ENCODE measurements around the gene ETDC. TPM values are rescaled to one million over a fixed set of nuclear protein-coding genes. Genes with fewer than 3 reads are reported as not detected.

The ETDC gene
- total RNA-seq, 1 donor from 2014 or later = not detected

DNA sequence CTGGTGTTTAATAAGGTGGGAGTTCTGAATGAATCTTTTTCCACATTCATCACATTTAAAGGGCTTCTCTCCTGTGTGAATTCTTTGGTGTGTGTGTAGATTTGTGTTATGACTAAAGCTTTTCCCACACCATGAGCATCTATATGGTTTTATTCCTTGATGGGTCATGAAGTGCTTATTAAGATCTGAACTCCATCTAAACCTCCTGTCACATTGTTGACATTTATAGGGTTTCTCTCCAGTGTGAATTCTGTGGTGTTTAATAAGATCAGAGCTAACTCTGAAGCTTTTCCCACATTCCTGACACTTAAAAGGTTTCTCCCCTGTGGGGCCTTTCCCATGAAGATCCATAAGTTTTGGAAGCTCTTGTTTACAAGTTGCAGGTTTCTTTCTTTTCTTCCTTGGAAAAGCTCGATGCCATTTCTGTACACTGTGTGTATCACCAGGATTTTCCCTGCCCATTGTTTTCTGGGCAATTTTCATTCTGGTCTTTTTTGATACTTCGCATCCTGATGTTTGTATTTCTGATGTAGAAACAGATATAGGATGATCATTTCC lies 21.9 kb upstream of the ETDC start:
- Mint-ChIP-seq H3K27ac (ENCODE audit: unreplicated experiment) (no peak overlapping the region), H3K27me3 (ENCODE audit: unreplicated experiment) (no peaks in the 10 kb centered on the region), H3K4me1 (ENCODE audit: unreplicated experiment) (no peaks in the 10 kb centered on the region), H3K4me3 (ENCODE audit: unreplicated experiment) (peak overlapping the region; percentile 65), H3K36me3 (ENCODE audit: low read depth, unreplicated experiment) (peaks cover 65% of the 10 kb centered on the region), H3K9me3 (ENCODE audit: unreplicated experiment) (peaks cover 15% of the 10 kb centered on the region)
- DNase-seq (ENCODE audit: low spot score) = no peak
- TF ChIP-seq, protein P1, sequence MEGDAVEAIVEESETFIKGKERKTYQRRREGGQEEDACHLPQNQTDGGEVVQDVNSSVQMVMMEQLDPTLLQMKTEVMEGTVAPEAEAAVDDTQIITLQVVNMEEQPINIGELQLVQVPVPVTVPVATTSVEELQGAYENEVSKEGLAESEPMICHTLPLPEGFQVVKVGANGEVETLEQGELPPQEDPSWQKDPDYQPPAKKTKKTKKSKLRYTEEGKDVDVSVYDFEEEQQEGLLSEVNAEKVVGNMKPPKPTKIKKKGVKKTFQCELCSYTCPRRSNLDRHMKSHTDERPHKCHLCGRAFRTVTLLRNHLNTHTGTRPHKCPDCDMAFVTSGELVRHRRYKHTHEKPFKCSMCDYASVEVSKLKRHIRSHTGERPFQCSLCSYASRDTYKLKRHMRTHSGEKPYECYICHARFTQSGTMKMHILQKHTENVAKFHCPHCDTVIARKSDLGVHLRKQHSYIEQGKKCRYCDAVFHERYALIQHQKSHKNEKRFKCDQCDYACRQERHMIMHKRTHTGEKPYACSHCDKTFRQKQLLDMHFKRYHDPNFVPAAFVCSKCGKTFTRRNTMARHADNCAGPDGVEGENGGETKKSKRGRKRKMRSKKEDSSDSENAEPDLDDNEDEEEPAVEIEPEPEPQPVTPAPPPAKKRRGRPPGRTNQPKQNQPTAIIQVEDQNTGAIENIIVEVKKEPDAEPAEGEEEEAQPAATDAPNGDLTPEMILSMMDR (IDR thresholded peaks at IDR 0.05; ENCODE audit: unreplicated experiment) = no peak

DNA sequence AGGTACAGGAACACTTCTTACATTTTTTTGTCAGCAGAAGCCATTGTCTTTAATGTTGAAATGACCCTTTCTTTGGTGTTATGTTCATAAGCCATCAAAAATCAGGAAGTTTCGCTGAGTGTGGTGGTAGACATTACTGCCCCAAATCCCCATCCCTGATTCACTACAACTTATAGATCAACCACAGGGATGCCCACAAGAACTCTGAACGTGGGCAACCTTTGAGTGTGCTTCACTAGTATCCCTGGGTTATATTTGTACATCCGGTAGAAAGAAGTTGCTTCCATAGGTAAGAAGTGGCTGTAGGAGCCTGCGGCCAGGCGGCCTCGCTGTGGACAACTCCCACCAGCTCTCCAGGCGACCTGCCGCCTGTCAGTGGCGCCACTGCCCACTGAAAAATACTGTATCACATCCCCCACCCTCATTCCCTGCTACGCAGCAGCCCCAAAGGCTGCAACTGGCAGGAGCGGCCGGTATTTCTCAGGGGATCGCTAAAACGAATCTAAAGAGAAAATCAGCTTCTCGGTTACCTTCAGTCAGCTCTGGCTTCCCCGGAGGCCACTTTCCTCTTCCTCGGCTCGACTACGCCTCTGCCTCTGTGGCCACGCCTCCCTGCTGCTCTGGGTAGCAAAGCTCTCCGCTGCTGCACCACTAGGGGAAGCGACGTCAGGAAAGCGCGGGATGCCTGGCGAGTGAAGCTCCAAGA lies 13.9 kb upstream of the ETDC start:
- Mint-ChIP-seq H3K27ac (ENCODE audit: unreplicated experiment) (no peak overlapping the region), H3K27me3 (ENCODE audit: unreplicated experiment) (no peaks in the 10 kb centered on the region), H3K4me3 (ENCODE audit: unreplicated experiment) (peak overlapping the region; percentile 65)

DNA sequence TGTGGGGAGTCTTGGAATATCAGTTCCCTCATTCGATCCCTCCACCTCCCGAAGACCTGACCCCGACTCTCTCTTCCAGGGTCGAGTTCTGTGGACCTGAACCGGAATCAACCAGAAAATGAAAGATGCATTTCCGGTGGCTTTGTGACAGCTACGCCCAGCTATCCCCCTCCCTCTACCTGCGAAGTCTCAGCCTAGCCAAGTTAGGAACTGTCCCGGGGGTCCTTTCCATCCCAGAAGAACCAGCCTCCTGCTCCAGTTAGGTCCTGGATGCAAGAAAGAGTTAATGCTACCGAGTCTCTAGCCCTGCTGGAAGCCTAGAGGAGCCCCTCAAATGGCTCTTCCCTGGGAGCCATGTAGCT lies 13.4 kb upstream of the ETDC start:
- Mint-ChIP-seq H3K27ac (ENCODE audit: unreplicated experiment) (no peak overlapping the region), H3K4me3 (ENCODE audit: unreplicated experiment) (peak overlapping the region; percentile 65), H3K36me3 (ENCODE audit: low read depth, unreplicated experiment) (peaks cover 14% of the 10 kb centered on the region), H3K4me1 (ENCODE audit: unreplicated experiment) (peaks cover 4% of the 10 kb centered on the region), H3K27me3 (ENCODE audit: unreplicated experiment) (no peaks in the 10 kb centered on the region), H3K9me3 (ENCODE audit: unreplicated experiment) (no peaks in the 10 kb centered on the region)
- no peak for DNase-seq (ENCODE audit: low spot score)
- TF ChIP-seq, protein P1 (IDR thresholded peaks at IDR 0.05; ENCODE audit: unreplicated experiment) = no peak

More for the DNA sequence above, 13.9 kb upstream of the ETDC start:
- peak; percentile 6 for DNase-seq (ENCODE audit: low spot score)
- Mint-ChIP-seq H3K9me3 (ENCODE audit: unreplicated experiment) (no peaks in the 10 kb centered on the region), H3K4me1 (ENCODE audit: unreplicated experiment) (peaks cover 4% of the 10 kb centered on the region), H3K36me3 (ENCODE audit: low read depth, unreplicated experiment) (peaks cover 19% of the 10 kb centered on the region)
- TF ChIP-seq, protein P1 (IDR thresholded peaks at IDR 0.05; ENCODE audit: unreplicated experiment) = no peak

DNA sequence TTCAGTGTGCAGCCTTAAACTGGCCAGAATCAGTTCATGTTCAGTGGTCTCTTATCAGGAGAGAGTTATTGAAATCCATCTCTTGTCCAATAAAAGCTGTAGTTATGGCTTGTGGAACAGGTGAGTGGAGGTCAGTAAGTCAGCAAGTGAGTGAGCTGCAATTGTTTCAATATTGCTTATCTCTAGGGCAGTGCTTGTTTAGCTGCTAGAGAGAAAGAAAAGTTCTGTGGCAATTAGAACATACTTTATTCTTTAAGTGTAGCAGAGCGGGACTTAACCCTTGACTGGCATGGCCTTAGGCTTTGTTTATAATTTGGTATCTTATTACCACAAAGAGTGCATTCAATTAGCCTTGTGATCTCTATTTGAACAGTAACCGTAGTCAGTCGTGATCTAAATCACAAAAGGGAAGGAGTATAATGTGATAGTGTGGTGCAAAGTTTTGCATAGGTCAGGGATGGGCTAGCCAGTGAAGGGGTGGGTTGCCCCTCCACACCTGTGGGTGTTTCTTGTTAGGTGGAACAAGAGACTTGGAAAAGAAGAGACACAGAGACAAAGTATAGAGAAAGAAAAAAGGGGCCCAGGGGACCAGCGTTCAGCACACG lies 6.9 kb upstream of the ETDC start:
- no peak for DNase-seq (ENCODE audit: low spot score)
- H3K27me3 Mint-ChIP-seq (ENCODE audit: unreplicated experiment) = no peaks in the 10 kb centered on the region
- no peaks in the 10 kb centered on the region for H3K4me1 Mint-ChIP-seq (ENCODE audit: unreplicated experiment)
- H3K4me3 Mint-ChIP-seq (ENCODE audit: unreplicated experiment) = no peak overlapping the region
- TF ChIP-seq, protein P1 (IDR thresholded peaks at IDR 0.05; ENCODE audit: unreplicated experiment) = no peak
- H3K36me3 Mint-ChIP-seq (ENCODE audit: low read depth, unreplicated experiment) = peaks cover 4% of the 10 kb centered on the region
- H3K9me3 Mint-ChIP-seq (ENCODE audit: unreplicated experiment) = no peaks in the 10 kb centered on the region
- H3K27ac Mint-ChIP-seq (ENCODE audit: unreplicated experiment) = no peak overlapping the region

DNA sequence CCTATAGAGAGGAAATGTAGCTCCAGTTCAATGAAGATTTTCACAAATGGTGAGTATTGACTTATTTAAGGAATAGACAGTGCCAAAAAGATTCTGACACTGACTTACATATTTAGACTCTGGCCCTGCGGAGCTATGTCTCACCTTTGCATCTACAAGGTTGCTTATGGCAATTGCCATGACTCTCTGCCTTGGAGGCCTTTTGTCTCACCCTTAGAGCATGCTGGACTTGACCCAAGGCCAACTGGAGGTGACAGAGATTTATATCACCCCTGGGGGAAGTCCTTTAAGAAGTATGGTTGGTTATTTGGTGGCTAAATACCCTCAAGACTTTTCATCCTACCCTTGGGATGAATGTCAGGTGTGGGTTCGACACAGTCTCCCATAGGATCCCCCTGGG lies 4.5 kb upstream of the ETDC start:
- no peaks in the 10 kb centered on the region for H3K4me1 Mint-ChIP-seq (ENCODE audit: unreplicated experiment)
- H3K9me3 Mint-ChIP-seq (ENCODE audit: unreplicated experiment) = no peaks in the 10 kb centered on the region
- TF ChIP-seq, protein P1 (IDR thresholded peaks at IDR 0.05; ENCODE audit: unreplicated experiment) = no peak
- H3K27ac Mint-ChIP-seq (ENCODE audit: unreplicated experiment) = no peak overlapping the region
- DNase-seq (ENCODE audit: low spot score) = no peak
- peaks cover 4% of the 10 kb centered on the region for H3K36me3 Mint-ChIP-seq (ENCODE audit: low read depth, unreplicated experiment)
- H3K4me3 Mint-ChIP-seq (ENCODE audit: unreplicated experiment) = no peak overlapping the region
- H3K27me3 Mint-ChIP-seq (ENCODE audit: unreplicated experiment) = no peaks in the 10 kb centered on the region

Measured in endothelial cell (in vitro differentiated cells).